HCT116 (cell line): ENCODE data around the gene ACSS1. TPM values are rescaled to one million over a fixed set of nuclear protein-coding genes. Genes with fewer than 3 reads are reported as not detected.

Source experiments
- ATAC-seq: fragments of 200-7000 bp; cut with Tn5 transposase; 2 replicates; pipeline ENCODE4 v1.9.1; 2020; ENCODE audit warnings: mild to moderate bottlenecking, moderate library complexity
- BruUV-seq: library from RNA; stranded (reverse); fragments of 400-500 nt; replicated peaks from 2 replicates; lab custom pipeline; 2021; lab: Mats Ljungman, UMichigan
- CTCF ChIA-PET: fragments of 300-600 bp; sonication (Branson Sonifier 250); formaldehyde crosslinking; loops from one replicate; lab custom pipeline; 2021; ENCODE audit warnings: antibody characterized with exemption; lab: Charles Lee
- POLR2A ChIA-PET: fragments of 300-600, 350-600 bp; sonication (Branson Sonifier 250); formaldehyde crosslinking; loops from one replicate; lab custom pipeline; 2021; ENCODE audit warnings: antibody characterized with exemption; lab: Charles Lee
- RAD21 ChIA-PET, 2 experiments: fragments of 300-600 bp; sonication (Branson Sonifier 250); formaldehyde crosslinking; loops; one replicate each; lab custom pipeline; 2023; ENCODE audit warnings: low total read pairs in 2 of 2; ENCODE audit not compliant: uncharacterized antibody in 2 of 2, unreplicated experiment in 2 of 2, low non-redundant PET in 1 of 2; lab: Charles Lee
- DNase-seq: peaks from one replicate; pipeline ENCODE4 v3.0.0-alpha.2; 2010; ENCODE audit warnings: low read depth, low spot score
- H2AFZ ChIP-seq: fragments of 200-600 bp; shearing (Covaris generic), sonication (generic); 2 replicates; pipeline ENCODE4 v1.6.1; 2017; ENCODE audit warnings: low read depth, mixed run types, mixed read lengths, antibody characterized with exemption, low read length; ENCODE audit not compliant: poor library complexity, severe bottlenecking
- H3K27ac ChIP-seq: 2 replicates; pipeline ENCODE4 v1.5.1; 2012; ENCODE audit warnings: low read depth, low read length
- H3K27me3 ChIP-seq: fragments of 200-600 bp; sonication (generic); 2 replicates; pipeline ENCODE4 v1.6.1; 2016; ENCODE audit warnings: mixed run types, low read length, mixed read lengths; ENCODE audit not compliant: insufficient read depth
- H3K36me3 ChIP-seq, 2 experiments: fragments of 200-500 bp in 1 of 2; fragments of 200-600 bp in 1 of 2; sonication (Bioruptor generic) in 1 of 2; sonication (generic) in 1 of 2; 2 replicates each; pipeline versions ENCODE4 v1.5.1 to v1.6.1; 2014 to 2016; ENCODE audit warnings: low read length in 2 of 2, inconsistent platforms in 1 of 2, mixed read lengths in 1 of 2, mixed run types in 1 of 2; ENCODE audit not compliant: insufficient read depth in 2 of 2, control insufficient read depth in 1 of 2
- H3K4me1 ChIP-seq, 2 experiments: fragments of 200-600 bp in 1 of 2; sonication (generic) in 1 of 2; 2 replicates each; pipeline versions ENCODE4 v1.5.1 to v1.6.1; 2012 to 2017; ENCODE audit warnings: low read length in 2 of 2, inconsistent platforms in 1 of 2, mild to moderate bottlenecking in 1 of 2, mixed read lengths in 1 of 2, mixed run types in 1 of 2, moderate library complexity in 1 of 2; ENCODE audit not compliant: insufficient read depth in 2 of 2, control insufficient read depth in 1 of 2
- H3K4me2 ChIP-seq: fragments of 200-600 bp; sonication (generic); 2 replicates; pipeline ENCODE4 v1.6.1; 2017; ENCODE audit warnings: mixed run types, low read length, mixed read lengths
- H3K4me3 ChIP-seq, 2 experiments: fragments of 200-600 bp in 1 of 2; sonication (generic) in 1 of 2; replicated peaks in 1 of 2; 2 replicates each; pipeline ENCODE4 v1.5.1; 2011 to 2016; ENCODE audit warnings: low read length in 2 of 2, control low read depth in 1 of 2, low read depth in 1 of 2, mild to moderate bottlenecking in 1 of 2, mixed read lengths in 1 of 2, mixed run types in 1 of 2
- H3K79me2 ChIP-seq: fragments of 200-600 bp; sonication (generic); 2 replicates; pipeline ENCODE4 v1.6.1; 2017; ENCODE audit warnings: mild to moderate bottlenecking, mixed run types, low read length, moderate library complexity, mixed read lengths; ENCODE audit not compliant: insufficient read depth
- H3K9ac ChIP-seq: fragments of 200-600 bp; sonication (generic); 2 replicates; pipeline ENCODE4 v1.6.1; 2016; ENCODE audit warnings: low read length, mixed read lengths
- H3K9me2 ChIP-seq: fragments of 200-600 bp; sonication (generic), shearing (Covaris generic); 2 replicates; pipeline ENCODE4 v1.6.1; 2017; ENCODE audit warnings: mixed run types, mild to moderate bottlenecking, moderate library complexity; ENCODE audit not compliant: insufficient read depth
- H3K9me3 ChIP-seq, 2 experiments: fragments of 200-500 bp in 1 of 2; fragments of 200-600 bp in 1 of 2; sonication (Bioruptor generic) in 1 of 2; sonication (generic) in 1 of 2; 2 replicates each; pipeline ENCODE4 v1.6.1; 2014 to 2017; ENCODE audit warnings: low read length in 2 of 2, mixed read lengths in 2 of 2, inconsistent platforms in 1 of 2, low read depth in 1 of 2, mild to moderate bottlenecking in 1 of 2, mixed run types in 1 of 2, moderate library complexity in 1 of 2; ENCODE audit not compliant: control insufficient read depth in 1 of 2, insufficient read depth in 1 of 2
- H4K20me1 ChIP-seq: fragments of 200-600 bp; sonication (generic), shearing (Covaris generic); 2 replicates; pipeline ENCODE4 v1.6.1; 2017; ENCODE audit warnings: mixed run types, mild to moderate bottlenecking, moderate library complexity; ENCODE audit not compliant: insufficient read depth
- CBX3 ChIP-seq: IDR thresholded peaks from 2 replicates; pipeline ENCODE4 v1.6.1; 2012; ENCODE audit warnings: low read depth
- EGR1 ChIP-seq: IDR thresholded peaks from 2 replicates; pipeline ENCODE4 v1.6.1; 2012; ENCODE audit warnings: low read depth
- ELF1 ChIP-seq: IDR thresholded peaks from 2 replicates; pipeline ENCODE4 v1.6.1; 2012; ENCODE audit warnings: low read depth, borderline replicate concordance
- EZH2phosphoT487 ChIP-seq: fragments of 200-600 bp; IDR thresholded peaks from 2 replicates; pipeline ENCODE4 v1.6.1; 2018; ENCODE audit warnings: antibody characterized with exemption, borderline replicate concordance
- FOSL1 ChIP-seq: IDR thresholded peaks from 2 replicates; pipeline ENCODE4 v1.6.1; 2012; ENCODE audit warnings: low read depth
- JUND ChIP-seq: IDR thresholded peaks from 2 replicates; pipeline ENCODE4 v1.6.1; 2012
- POLR2A ChIP-seq: IDR thresholded peaks from 2 replicates; pipeline ENCODE4 v1.7.0; 2011; ENCODE audit warnings: borderline replicate concordance; ENCODE audit not compliant: insufficient read depth, insufficient read length; ENCODE audit errors: extremely low read depth
- POLR2AphosphoS5 ChIP-seq: IDR thresholded peaks from 2 replicates; pipeline ENCODE4 v1.6.1; 2011; ENCODE audit warnings: mild to moderate bottlenecking, low read depth, low read length, moderate library complexity
- RAD21 ChIP-seq: IDR thresholded peaks from 2 replicates; pipeline ENCODE4 v1.6.1; 2012; ENCODE audit warnings: low read depth, mild to moderate bottlenecking
- SIN3A ChIP-seq: IDR thresholded peaks from 2 replicates; pipeline ENCODE4 v1.6.1; 2012; ENCODE audit warnings: low read depth
- SP1 ChIP-seq: IDR thresholded peaks from 2 replicates; pipeline ENCODE4 v1.6.1; 2012; ENCODE audit warnings: low read depth
- SRF ChIP-seq: IDR thresholded peaks from 2 replicates; pipeline ENCODE4 v1.6.1; 2012; ENCODE audit warnings: low read depth
- TCF7L2 ChIP-seq: IDR thresholded peaks from 2 replicates; pipeline ENCODE4 v1.7.0; 2011; ENCODE audit warnings: borderline replicate concordance, inconsistent platforms; ENCODE audit not compliant: insufficient read depth, insufficient read length; ENCODE audit errors: extremely low read depth
- YY1 ChIP-seq: IDR thresholded peaks from 2 replicates; pipeline ENCODE4 v1.6.1; 2011; ENCODE audit warnings: low read length, low read depth, moderate library complexity, mild to moderate bottlenecking; ENCODE audit not compliant: insufficient replicate concordance; ENCODE audit errors: extremely low read depth
- intact Hi-C: fragments of 100-400 bp; cut with micrococcal nuclease; formaldehyde crosslinking; loops from 2 replicates; pipeline ENCODE4 v1.10.0; 2022
- total RNA-seq: library from RNA; stranded (reverse); gene quantifications from one replicate; pipeline ENCODE4 v1.2.1, GENCODE V29; 2021; ENCODE audit not compliant: unreplicated experiment
- TF ChIP-seq, protein P1 (sequence below): IDR thresholded peaks from 2 replicates; pipeline ENCODE4 v1.6.1; 2012
- TF ChIP-seq, protein P2 (sequence below), 3 experiments: fragments of 200-600 bp in 1 of 3; sonication (generic) in 1 of 3; IDR thresholded peaks in 2 of 3; conservative IDR thresholded peaks in 1 of 3; 2 replicates each; pipeline ENCODE4 v1.5.1; 2012 to 2017; ENCODE audit warnings: low read depth in 2 of 3, low read length in 2 of 3, antibody characterized with exemption in 1 of 3, borderline replicate concordance in 1 of 3, control low read depth in 1 of 3, mild to moderate bottlenecking in 1 of 3, mixed read lengths in 1 of 3, mixed run types in 1 of 3, moderate library complexity in 1 of 3; ENCODE audit not compliant: insufficient read depth in 1 of 3
- TF ChIP-seq, protein P3 (sequence below): IDR thresholded peaks from 2 replicates; pipeline ENCODE4 v1.6.1; 2012; ENCODE audit warnings: low read depth
- TF ChIP-seq, protein P4 (sequence below): IDR thresholded peaks from 2 replicates; pipeline ENCODE4 v1.6.1; 2012

The ACSS1 gene
- total RNA-seq, 1 experiment from 2014 or later, result 0.27 TPM

DNA sequence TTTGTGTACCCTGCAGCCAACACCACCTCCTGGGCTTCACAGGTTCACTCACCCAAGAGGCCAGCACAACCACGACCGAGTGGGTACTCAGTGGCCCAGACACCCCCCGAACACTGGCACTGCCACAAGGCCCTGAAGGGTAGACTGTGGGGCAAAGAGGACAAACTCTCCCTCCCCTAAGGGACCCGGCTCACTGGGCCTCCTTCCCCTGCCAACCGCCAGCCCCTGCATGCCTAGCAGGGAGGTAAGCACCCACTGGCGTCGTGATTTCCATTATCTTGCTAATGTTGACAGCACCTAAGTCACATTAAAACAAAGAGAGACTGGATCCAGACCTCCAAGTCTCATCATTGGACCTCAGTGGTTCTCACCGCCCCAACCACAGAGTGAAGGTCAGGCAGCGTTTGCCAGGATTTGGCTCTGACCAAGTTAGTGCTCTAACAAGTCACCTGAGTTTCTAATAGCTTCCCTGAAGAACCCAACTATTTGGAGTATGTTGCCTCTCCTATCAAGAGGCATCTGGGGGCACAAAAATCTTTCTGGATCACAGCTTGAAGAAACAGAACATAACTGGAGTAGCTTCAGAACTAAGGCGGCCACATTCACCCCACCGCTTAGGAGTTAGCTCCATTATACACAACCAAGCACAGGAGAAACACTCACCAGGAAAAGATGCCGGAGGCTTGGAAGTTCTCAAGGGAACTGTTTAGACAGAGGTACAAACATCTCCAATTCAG lies 51.3 kb downstream of the ACSS1 start:
- Histone ChIP-seq H3K27me3 (peaks cover 6% of the 10 kb centered on the region; the same call in 1 of the 2 replicates), H2AFZ (no peak overlapping the region), H4K20me1 (no peaks in the 10 kb centered on the region), H3K9me2 (no peaks in the 10 kb centered on the region), H3K36me3 (no peaks in the 10 kb centered on the region), H3K9ac (no peak overlapping the region), H3K4me3 (no peak overlapping the region), H3K27ac (no peak overlapping the region), H3K4me1 (no peaks in the 10 kb centered on the region), H3K4me2 (no peak overlapping the region), H3K79me2 (no peaks in the 10 kb centered on the region), H3K9me3 (no peaks in the 10 kb centered on the region)
- ChIA-PET POLR2A (no interaction called here), CTCF (no interaction called here), RAD21 (no interaction called here)
- intact Hi-C loops, result no loop called here
- no TSS peak for BruUV-seq
- ATAC-seq (no peak), DNase-seq (no peak)
- TF ChIP-seq POLR2A, result no peak
- TF ChIP-seq, protein P1, sequence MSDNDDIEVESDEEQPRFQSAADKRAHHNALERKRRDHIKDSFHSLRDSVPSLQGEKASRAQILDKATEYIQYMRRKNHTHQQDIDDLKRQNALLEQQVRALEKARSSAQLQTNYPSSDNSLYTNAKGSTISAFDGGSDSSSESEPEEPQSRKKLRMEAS, result no peak
- TF ChIP-seq YY1, result no peak
- no peak for TF ChIP-seq EZH2phosphoT487
- no peak for TF ChIP-seq TCF7L2
- TF ChIP-seq, protein P2, sequence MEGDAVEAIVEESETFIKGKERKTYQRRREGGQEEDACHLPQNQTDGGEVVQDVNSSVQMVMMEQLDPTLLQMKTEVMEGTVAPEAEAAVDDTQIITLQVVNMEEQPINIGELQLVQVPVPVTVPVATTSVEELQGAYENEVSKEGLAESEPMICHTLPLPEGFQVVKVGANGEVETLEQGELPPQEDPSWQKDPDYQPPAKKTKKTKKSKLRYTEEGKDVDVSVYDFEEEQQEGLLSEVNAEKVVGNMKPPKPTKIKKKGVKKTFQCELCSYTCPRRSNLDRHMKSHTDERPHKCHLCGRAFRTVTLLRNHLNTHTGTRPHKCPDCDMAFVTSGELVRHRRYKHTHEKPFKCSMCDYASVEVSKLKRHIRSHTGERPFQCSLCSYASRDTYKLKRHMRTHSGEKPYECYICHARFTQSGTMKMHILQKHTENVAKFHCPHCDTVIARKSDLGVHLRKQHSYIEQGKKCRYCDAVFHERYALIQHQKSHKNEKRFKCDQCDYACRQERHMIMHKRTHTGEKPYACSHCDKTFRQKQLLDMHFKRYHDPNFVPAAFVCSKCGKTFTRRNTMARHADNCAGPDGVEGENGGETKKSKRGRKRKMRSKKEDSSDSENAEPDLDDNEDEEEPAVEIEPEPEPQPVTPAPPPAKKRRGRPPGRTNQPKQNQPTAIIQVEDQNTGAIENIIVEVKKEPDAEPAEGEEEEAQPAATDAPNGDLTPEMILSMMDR (IDR thresholded peaks at IDR 0.05 in 2 of 3, conservative IDR thresholded peaks at IDR 0.05 in 1 of 3; ENCODE audit: borderline replicate concordance in 1 of 3, insufficient read depth in 1 of 3, low read depth in 2 of 3, low read length in 2 of 3), result no peak
- no peak for TF ChIP-seq ELF1
- no peak for TF ChIP-seq CBX3
- TF ChIP-seq JUND, result no peak
- no peak for TF ChIP-seq EGR1
- no peak for TF ChIP-seq POLR2AphosphoS5
- TF ChIP-seq, protein P3, sequence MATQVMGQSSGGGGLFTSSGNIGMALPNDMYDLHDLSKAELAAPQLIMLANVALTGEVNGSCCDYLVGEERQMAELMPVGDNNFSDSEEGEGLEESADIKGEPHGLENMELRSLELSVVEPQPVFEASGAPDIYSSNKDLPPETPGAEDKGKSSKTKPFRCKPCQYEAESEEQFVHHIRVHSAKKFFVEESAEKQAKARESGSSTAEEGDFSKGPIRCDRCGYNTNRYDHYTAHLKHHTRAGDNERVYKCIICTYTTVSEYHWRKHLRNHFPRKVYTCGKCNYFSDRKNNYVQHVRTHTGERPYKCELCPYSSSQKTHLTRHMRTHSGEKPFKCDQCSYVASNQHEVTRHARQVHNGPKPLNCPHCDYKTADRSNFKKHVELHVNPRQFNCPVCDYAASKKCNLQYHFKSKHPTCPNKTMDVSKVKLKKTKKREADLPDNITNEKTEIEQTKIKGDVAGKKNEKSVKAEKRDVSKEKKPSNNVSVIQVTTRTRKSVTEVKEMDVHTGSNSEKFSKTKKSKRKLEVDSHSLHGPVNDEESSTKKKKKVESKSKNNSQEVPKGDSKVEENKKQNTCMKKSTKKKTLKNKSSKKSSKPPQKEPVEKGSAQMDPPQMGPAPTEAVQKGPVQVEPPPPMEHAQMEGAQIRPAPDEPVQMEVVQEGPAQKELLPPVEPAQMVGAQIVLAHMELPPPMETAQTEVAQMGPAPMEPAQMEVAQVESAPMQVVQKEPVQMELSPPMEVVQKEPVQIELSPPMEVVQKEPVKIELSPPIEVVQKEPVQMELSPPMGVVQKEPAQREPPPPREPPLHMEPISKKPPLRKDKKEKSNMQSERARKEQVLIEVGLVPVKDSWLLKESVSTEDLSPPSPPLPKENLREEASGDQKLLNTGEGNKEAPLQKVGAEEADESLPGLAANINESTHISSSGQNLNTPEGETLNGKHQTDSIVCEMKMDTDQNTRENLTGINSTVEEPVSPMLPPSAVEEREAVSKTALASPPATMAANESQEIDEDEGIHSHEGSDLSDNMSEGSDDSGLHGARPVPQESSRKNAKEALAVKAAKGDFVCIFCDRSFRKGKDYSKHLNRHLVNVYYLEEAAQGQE, result no peak
- TF ChIP-seq SIN3A, result no peak
- no peak for TF ChIP-seq RAD21
- TF ChIP-seq, protein P4, sequence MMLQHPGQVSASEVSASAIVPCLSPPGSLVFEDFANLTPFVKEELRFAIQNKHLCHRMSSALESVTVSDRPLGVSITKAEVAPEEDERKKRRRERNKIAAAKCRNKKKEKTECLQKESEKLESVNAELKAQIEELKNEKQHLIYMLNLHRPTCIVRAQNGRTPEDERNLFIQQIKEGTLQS, result no peak
- no peak for TF ChIP-seq SP1
- TF ChIP-seq SRF, result no peak
- no peak for TF ChIP-seq FOSL1
